ENCODE results near the gene MEGF6. TPM values are rescaled to one million over a fixed set of nuclear protein-coding genes. Genes with fewer than 3 reads are reported as not detected.
"Not testable (repeated sequence)": the region's sequence is repeated elsewhere in the genome, so short reads cannot be mapped to it uniquely, and the experiment has no call there.

The MEGF6 gene
- total RNA-seq, 1 donor, result 2.2 TPM

- TF ChIP-seq, protein P1, sequence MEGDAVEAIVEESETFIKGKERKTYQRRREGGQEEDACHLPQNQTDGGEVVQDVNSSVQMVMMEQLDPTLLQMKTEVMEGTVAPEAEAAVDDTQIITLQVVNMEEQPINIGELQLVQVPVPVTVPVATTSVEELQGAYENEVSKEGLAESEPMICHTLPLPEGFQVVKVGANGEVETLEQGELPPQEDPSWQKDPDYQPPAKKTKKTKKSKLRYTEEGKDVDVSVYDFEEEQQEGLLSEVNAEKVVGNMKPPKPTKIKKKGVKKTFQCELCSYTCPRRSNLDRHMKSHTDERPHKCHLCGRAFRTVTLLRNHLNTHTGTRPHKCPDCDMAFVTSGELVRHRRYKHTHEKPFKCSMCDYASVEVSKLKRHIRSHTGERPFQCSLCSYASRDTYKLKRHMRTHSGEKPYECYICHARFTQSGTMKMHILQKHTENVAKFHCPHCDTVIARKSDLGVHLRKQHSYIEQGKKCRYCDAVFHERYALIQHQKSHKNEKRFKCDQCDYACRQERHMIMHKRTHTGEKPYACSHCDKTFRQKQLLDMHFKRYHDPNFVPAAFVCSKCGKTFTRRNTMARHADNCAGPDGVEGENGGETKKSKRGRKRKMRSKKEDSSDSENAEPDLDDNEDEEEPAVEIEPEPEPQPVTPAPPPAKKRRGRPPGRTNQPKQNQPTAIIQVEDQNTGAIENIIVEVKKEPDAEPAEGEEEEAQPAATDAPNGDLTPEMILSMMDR (IDR thresholded peaks at IDR 0.05; ENCODE audit: insufficient read depth, low read depth, low read length), result peak; percentile 61
- not testable (repeated sequence) for H3K4me3 ChIP-seq (ENCODE audit: low read depth, low read length); DNase-seq (ENCODE audit: low read depth)
Observed at GRCh38 chr1:3621151-3621671, 9.9 kb upstream of the MEGF6 start.

GRCh38 chr1:3620708-3621107 is 9.4 kb upstream of the MEGF6 start:
- H3K4me3 ChIP-seq (ENCODE audit: low read depth, low read length), result no peak overlapping the region
- TF ChIP-seq, protein P1 (IDR thresholded peaks at IDR 0.05; ENCODE audit: insufficient read depth, low read depth, low read length), result no peak
- no peak for DNase-seq (ENCODE audit: low read depth)

DNA sequence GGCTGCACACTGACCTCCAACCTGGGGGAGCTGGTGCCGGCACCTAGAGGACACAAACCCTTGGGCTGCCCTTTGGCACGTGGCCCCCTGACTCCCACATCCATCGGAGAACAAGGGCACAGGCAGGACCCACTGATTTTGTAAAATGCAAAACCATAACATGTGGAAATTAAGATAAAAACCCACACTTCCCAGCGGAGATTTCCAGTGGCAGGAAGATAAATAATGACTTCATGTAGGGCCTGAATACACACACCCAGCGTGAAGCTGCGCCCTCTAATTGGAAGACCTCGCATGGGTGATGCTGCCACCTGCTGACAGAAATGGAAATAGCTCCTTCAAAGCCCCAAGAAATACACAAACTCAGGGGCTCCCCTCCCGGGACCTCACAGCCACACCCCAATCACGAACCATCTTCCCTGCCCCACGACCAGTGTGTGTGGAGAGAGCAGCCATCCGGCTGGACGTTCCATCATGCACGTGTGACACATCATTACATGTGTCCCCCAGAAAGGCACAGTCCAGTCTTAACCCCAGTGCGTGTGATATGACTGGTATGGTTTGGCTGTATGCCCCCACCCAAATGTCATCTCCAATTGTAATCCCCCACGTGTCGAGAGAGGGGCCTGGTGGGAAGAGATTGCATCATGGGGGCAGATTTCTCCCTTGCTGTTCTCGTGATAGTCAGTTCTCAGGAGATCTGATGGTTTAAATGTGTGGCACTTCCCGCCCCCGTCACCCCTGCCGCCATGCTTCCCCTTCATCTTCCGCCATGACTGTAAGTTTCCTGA is 7.8 kb upstream of the MEGF6 start:
- peak; percentile 82 for DNase-seq (ENCODE audit: low read depth)

DNA sequence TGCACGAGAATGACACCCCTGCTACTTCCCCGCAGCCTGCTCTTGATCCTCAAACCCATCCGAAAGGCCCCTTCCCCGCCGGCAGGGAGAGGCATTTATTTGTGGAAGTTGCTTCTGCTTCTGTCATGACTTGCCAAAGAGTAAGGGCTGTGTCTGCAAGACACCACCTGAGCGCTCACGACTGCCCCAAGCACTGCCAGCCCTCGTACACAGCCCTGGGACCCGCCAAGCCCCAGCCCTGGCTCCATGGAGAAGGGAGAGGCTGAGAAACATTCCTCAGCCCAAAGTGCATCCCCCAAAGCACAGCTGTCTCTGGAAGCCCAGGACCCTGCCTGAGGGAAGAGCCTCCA is 7.2 kb upstream of the MEGF6 start:
- DNase-seq (ENCODE audit: low read depth), result no peak

More for the DNA sequence above, 7.8 kb upstream of the MEGF6 start:
- H3K4me3 ChIP-seq (ENCODE audit: low read depth, low read length), result no peak overlapping the region
- TF ChIP-seq, protein P1 (IDR thresholded peaks at IDR 0.05; ENCODE audit: insufficient read depth, low read depth, low read length), result peak; percentile 79

DNA sequence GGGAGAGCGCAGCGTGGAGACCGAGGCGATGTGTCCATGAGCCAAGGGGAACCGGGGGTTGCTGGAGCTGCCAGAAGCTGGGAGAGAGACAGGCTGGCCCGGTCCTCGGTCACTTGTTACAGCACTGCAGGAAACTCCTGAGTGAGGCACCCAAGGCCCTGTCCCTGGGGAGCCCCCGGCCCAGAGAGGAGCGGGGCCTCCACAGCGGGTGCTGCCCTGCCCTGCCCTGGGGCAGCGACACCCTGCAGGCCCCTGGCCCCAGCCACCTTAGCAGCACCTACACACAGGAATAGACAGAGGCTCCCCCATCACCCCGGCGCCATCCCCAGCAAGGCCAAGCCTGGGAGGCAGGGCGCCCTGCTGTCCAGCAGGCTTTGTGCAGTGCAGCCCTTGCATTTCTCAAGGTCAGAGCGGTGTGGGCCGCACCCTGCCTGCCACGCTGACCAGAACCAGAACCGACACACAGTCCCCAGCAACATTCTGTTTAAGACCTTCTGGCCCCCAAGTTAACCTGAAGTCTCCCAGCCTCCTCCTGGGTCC is 6.6 kb upstream of the MEGF6 start:
- TF ChIP-seq, protein P1 (IDR thresholded peaks at IDR 0.05; ENCODE audit: insufficient read depth, low read depth, low read length), result no peak
- DNase-seq (ENCODE audit: low read depth), result no peak

More for the DNA sequence above, 7.2 kb upstream of the MEGF6 start:
- TF ChIP-seq, protein P1 (IDR thresholded peaks at IDR 0.05; ENCODE audit: insufficient read depth, low read depth, low read length), result no peak
- H3K4me3 ChIP-seq (ENCODE audit: low read depth, low read length), result no peak overlapping the region

GRCh38 chr1:3616861-3617260 is 5.6 kb upstream of the MEGF6 start:
- H3K4me3 ChIP-seq (ENCODE audit: low read depth, low read length), result no peak overlapping the region
- DNase-seq (ENCODE audit: low read depth), result no peak
- TF ChIP-seq, protein P1 (IDR thresholded peaks at IDR 0.05; ENCODE audit: insufficient read depth, low read depth, low read length), result no peak

More for the DNA sequence above, 6.6 kb upstream of the MEGF6 start:
- no peak overlapping the region for H3K4me3 ChIP-seq (ENCODE audit: low read depth, low read length)
